NCI-H146 treated with DMSO at 0.1 percent for 48 hours (cell line): ENCODE data around the gene KCNJ5.

ENCODE experiments used
- DNase-seq: peaks from one replicate; lab custom pipeline; 2025; ENCODE audit not compliant: unreplicated experiment; lab: John Stamatoyannopoulos, UW

KCNJ5 gene

DNA sequence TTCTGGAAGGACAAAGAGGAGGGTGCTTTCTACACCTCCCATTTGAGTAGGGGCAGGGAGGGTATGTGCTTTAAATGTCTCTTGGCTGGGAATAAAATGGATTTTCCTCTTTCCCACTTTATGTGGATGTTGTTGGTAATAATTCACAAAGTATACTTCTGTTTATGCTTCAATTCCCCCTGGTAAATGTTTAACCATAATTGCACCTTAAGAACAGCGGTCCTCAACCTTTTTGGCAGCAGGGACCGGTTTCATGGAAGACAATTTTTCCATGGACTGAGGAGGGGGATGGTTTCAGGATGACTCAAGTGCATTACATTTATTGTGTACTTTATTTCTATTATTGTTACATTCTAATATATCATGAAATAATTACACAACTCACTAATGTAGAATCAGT lies 55.5 kb downstream of the KCNJ5 start:
- DNase-seq = no peak

DNA sequence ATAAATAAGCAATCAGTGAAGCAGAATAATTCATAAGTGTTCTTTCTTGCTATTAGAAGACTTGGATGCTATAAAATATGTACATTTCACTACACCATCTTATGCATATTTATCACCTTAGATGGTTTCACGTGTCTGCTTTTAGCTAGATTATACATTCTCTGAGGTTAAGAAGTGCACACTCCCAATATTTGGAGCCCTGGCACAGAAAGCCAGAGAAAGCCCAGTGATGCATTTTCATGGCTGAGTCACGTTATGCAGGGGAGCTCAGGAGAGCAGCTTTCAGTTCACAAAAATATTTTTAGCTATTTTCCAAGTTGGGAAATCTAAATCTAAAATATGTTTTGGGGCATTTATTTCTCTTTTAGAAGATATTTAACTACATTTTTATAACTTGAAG lies 56.6 kb downstream of the KCNJ5 start:
- no peak for DNase-seq

DNA sequence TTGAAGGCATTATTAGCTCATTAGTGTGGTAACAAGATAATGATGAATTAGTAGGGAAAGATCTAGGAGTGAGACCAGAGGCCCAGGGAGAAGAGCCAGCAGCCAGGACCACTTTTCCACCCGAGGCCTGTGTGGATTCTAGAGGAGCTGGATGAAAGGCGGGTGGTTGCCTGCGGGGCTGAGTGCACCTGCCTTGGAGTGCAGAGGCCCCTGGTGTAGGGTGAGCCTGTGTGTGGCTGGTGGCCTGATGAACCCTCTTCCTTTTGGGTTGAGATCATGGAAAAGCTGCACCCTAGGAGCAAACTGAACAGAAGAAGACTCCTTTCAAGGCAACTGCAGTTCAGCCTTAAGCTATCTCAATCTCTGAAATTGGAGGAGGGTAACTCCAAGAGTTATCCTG lies 57.4 kb downstream of the KCNJ5 start:
- DNase-seq = peak; percentile 11

DNA sequence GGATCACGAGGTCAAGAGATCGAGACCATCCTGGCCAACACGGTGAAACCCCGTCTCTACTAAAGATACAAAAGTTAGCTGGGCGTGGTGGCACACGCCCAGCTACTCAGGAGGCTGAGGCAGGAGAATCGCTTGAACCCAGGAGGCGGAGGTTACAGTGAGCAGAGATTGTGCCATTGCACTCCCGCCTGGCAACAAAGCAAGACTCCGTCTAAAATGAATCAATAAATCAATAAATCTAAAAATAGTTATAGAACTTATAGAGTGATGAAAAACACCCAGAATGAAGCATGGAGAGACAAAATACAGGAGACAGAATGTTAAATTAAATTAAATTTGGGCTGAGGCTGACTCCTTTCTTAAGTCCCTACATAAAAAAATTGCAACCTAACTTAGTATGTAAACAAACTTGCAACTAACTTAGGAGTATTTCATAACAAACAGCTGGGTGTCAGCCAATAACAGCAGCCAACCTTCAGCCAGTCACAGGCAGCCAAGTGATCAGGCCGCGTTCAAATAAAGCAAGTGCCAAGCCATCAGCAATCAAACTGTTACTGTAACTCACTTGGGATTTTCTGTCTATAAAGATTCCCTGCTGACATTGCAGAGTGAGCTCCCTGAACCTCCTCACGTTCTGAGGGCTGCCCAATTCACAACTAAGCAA lies 58.8 kb downstream of the KCNJ5 start:
- no peak for DNase-seq

DNA sequence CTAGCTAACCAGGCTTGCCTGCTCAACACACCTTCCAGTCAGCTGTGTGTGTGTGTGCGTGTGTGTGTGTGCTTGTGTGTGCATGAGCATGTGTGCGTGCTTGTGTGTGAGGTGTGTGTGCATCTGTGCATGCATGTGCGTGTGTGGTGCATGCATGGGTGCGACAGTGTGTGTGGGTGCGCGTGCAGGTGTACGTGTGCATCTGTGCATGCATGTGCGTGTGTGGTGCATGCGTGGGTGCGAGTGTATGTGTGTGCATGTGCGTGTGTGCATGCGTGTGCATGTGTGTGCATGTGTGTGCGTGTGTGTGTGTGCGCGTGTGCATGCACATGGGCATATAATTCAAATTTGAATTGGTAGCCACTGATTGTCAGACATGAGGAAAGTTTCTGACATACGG lies 62.0 kb downstream of the KCNJ5 start:
- no peak for DNase-seq

DNA sequence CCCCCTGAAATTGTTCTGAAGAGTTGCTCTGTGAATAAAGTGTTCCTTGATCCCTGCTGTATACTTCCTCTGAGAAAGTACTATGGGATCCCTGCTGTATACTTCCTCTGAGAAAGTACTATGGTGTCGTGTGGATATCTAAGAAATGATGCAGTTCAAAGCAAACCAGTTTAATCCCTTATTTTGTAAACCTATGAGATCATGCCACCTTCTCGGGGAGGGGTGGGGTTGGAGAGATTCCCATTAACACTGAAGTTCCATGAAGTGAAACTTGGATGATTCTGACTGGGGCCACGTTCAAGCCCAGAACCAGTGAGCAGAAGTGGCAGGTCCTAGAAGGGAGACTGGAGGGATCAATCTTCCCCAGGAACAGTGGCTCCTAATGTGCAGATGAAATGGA lies 64.5 kb downstream of the KCNJ5 start:
- DNase-seq = no peak

DNA sequence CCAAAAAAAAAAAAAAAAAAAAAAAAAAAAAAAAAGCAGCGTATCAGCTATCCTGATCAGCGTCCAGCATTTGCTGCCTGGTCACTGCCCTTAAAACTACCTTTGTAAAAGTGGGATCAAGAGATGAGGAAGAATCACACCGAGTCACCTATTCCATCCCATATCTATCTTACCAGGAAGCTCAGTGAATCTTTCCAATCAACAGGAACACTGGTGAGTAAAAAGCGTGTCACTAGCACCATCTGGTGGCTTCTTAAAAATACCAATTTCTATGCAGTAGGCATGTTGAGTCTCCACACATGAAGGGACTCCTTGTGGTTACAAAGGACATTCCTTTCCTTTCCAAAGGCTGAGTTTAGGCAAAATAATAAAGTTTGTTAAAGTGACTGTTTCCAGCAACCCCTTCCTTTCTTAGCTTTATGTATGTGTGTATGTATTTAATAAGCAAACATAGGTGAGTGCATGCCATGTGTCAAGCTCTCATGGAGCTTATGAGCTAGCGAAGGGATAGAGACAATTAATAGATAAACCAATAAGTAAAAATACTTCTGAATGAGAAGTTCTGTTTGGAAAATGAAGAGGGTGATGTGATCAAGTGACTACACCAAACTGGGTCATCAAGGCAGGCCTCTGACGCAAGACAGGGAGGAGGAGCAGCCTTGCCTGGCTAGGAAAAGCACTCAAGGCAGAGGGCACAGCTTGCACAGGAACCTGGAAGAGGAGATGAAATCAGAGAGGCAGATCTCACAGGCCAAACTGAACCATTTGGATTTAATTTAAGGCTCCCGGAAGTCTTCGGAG lies 65.4 kb downstream of the KCNJ5 start:
- DNase-seq = peak; percentile 62

DNA sequence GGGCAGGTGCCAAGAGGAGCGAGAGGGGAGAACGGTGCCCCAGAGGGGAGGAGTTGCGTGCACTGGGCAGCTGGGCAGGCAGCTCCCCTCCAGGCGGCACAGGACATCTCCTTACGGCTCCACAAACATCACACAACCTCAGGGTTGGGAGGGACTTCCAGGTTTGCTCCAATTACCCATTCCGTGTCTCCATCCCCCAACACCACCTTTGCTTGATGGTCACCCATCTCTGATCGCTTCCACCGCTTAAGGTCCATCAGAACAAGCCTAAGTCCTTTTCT lies 66.0 kb downstream of the KCNJ5 start:
- DNase-seq = no peak

DNA sequence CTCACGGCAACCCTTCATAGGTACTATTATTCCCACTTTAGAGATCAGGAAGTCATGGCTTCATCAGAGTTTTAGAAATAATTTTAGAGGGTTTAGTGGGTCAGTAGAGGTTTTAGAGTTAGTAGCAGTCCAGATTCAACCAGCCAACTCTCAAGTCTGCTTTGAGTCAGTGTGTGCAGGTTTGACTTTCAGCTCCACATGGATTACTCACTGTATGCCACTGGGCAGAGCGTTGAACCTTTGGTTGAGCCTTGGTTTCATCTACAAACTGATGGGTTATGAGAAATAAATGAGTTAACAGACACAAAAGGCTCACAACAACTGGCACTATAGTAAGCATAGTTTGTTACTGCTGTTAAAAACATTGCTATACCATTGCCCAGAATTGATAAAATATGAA lies 70.5 kb downstream of the KCNJ5 start:
- DNase-seq = no peak

DNA sequence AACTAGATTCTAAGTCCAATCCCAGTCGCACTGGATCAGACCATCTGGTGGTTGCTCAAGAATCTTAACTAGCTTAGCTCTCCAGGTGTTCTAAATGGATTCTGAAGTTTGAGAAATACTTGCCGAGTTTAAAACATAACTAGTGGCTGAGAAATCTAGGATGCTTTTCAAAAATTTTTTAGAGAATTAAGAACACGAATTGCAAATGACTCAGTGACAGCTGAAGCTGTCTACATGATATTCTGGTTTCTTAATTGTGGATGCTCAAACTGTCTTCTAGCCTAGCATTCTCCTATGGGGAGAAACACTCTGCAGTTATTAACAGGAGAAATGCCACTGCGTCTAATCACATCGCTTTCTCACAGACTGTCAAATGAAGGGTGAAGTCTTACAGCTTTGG lies 71.7 kb downstream of the KCNJ5 start:
- DNase-seq = no peak

DNA sequence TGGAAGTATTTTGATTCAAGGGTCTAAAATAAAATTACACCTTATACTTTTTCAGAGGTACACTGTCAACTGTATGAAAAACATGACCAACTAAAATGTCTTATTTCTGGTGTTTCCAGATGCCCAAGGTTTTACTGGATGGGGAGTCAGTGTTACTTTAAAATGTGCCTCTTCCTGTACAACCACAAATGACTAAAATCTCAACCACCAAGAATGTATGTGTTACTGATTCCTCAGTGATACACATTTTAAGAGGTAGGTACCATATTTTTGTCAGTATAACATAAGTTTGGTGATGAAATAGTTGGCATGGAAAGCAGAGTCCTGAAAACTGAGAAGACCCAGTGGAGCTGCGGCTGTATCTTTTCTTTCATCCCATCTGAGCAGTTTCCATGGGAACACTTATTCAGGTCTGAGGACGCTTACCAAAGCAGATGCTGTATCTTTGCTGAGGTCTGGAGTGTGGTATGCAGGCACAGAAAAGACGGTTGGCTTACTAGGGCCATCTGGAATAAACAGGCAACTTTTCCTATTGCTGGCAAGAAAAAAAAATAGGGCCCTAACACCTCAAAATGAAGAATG lies 72.7 kb downstream of the KCNJ5 start:
- no peak for DNase-seq

DNA sequence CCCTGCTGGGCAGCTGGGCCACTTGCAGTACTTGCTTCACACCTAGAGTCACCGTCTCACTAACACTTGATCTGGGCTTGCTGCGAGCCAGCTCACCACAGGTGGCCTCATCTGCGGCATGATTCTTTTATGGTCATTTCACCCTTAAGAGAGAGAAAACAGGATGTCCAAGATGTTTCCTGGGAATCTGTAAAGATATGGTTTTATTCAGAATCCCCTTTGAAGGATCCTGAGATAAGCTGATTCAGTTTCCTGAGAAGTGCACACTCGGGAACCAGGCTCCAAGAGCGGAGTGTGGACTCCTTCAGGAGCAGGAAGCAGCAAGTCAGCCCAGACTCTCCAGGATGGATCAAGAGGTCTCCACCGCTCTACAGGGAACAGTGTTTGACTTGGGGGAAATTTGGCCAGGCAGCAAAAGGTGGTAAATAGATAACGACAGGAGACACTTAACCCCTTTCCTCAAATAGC lies 73.3 kb downstream of the KCNJ5 start:
- no peak for DNase-seq

DNA sequence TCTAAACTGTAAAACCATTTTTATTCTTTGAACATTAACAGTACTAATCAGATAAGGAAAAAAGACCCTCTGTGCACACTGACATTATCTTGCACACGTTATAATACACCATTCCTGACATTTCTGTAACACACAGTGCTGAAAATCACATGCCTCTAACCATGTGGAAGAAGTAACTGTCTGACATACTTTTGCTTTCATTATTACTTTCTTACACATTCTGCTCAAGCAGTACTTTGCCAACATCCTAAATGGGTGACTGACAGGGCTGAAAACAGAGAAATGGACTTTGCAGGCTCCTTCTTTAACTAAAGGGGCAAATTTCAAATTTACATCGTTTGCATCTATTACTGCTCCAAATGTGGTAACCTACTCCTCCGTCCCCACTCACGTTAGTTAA lies 74.3 kb downstream of the KCNJ5 start:
- no peak for DNase-seq

DNA sequence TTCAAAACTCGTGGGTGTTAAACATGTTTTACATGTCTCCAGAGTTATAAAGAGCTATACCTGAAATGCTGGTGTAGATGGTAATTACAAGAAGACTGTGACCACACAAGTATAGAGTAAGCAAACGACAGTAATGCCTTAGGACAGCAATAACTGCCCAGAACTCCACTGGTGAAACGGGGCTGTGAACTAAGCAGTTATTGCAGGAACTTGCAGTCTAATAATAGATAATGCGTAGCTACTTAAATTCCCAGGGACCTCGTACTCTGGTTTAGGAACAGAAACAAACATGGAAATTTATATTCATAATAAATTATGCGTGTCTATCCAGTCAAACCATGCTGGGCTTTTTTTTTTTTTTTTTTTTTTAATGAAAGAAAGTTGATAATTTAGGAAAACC lies 76.4 kb downstream of the KCNJ5 start:
- DNase-seq = no peak

DNA sequence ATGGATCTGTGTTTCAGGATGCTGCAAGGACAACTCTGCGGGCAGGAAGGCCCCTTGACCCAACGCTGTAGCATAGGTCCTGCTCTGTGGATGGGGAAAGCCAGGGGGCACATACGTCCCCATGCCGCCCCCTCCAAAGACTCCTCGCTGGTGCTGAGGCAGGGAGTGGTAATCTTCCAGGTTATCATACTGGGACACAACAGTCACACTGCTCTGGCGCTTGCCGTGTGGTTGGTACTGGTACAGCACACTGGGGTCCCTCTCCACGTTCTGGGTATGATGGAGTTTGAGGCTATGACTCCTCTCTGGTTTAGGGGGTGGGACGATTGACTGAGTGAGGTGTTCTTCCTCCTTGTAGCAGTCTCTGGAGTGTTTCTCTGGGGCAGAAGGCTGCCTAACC lies 77.8 kb downstream of the KCNJ5 start:
- no peak for DNase-seq
